Mesenchymal stem cell (in vitro differentiated cells and primary cell): ENCODE measurements around the gene CUEDC2.

Source experiments
- DNase-seq: peaks from one replicate; pipeline ENCODE4 v3.0.0-alpha.2; 2013
- H2AFZ ChIP-seq: one replicate; pipeline ENCODE4 v1.6.1; 2013; ENCODE audit warnings: low read depth, mild to moderate bottlenecking, control low read depth, inconsistent platforms, low read length, moderate library complexity
- H2AK5ac ChIP-seq: 2 replicates; pipeline ENCODE4 v1.6.1; 2013; ENCODE audit warnings: low read length, moderate library complexity, mild to moderate bottlenecking, inconsistent platforms; ENCODE audit not compliant: severe bottlenecking
- H2BK120ac ChIP-seq: one replicate; pipeline ENCODE4 v1.6.1; 2013; ENCODE audit warnings: low read depth, mild to moderate bottlenecking, inconsistent platforms, low read length, moderate library complexity
- H2BK12ac ChIP-seq, 2 experiments: one replicate each; pipeline ENCODE4 v1.6.1; 2013; ENCODE audit warnings: inconsistent platforms in 2 of 2, low read length in 2 of 2, mild to moderate bottlenecking in 2 of 2, moderate library complexity in 2 of 2, control low read depth in 1 of 2
- H2BK15ac ChIP-seq: one replicate; pipeline ENCODE4 v1.6.1; 2013; ENCODE audit warnings: mild to moderate bottlenecking, low read depth, inconsistent platforms; ENCODE audit not compliant: poor library complexity, severe bottlenecking
- H2BK5ac ChIP-seq: 2 replicates; pipeline ENCODE4 v1.6.1; 2013; ENCODE audit warnings: low read depth, mild to moderate bottlenecking, low read length, control low read depth, inconsistent platforms; ENCODE audit not compliant: poor library complexity, severe bottlenecking
- H3K14ac ChIP-seq, 2 experiments: one replicate each; pipeline ENCODE4 v1.6.1; 2013; ENCODE audit warnings: inconsistent platforms in 2 of 2, low read length in 2 of 2, control low read depth in 1 of 2, mild to moderate bottlenecking in 1 of 2, moderate library complexity in 1 of 2
- H3K18ac ChIP-seq, 2 experiments: one replicate each; pipeline ENCODE4 v1.6.1; 2013; ENCODE audit warnings: inconsistent platforms in 2 of 2, low read length in 2 of 2, control low read depth in 1 of 2, low read depth in 1 of 2, mild to moderate bottlenecking in 1 of 2
- H3K23ac ChIP-seq, 2 experiments: one replicate each; pipeline ENCODE4 v1.6.1; 2013; ENCODE audit warnings: inconsistent platforms in 2 of 2, low read length in 2 of 2, mild to moderate bottlenecking in 2 of 2, moderate library complexity in 2 of 2, control low read depth in 1 of 2
- H3K27ac ChIP-seq: 2 replicates; pipeline ENCODE4 v1.5.1; 2013; ENCODE audit warnings: mild to moderate bottlenecking, moderate library complexity, low read length, control low read depth, inconsistent platforms; ENCODE audit not compliant: poor library complexity, severe bottlenecking
- H3K27me3 ChIP-seq, 2 experiments: 2 replicates each; pipeline versions ENCODE4 v1.6.1 to v1.7.0; 2013; ENCODE audit warnings: low read length in 2 of 2, mild to moderate bottlenecking in 2 of 2, moderate library complexity in 2 of 2, control low read depth in 1 of 2, inconsistent platforms in 1 of 2; ENCODE audit not compliant: control insufficient read depth in 1 of 2, insufficient read depth in 1 of 2
- H3K36me3 ChIP-seq, 2 experiments: 2 replicates each; pipeline versions ENCODE4 v1.6.1 to v1.7.0; 2013; ENCODE audit warnings: low read length in 2 of 2, control low read depth in 1 of 2, inconsistent platforms in 1 of 2, low read depth in 1 of 2, mild to moderate bottlenecking in 1 of 2; ENCODE audit not compliant: insufficient read depth in 2 of 2, control insufficient read depth in 1 of 2
- H3K4ac ChIP-seq, 2 experiments: one replicate each; pipeline ENCODE4 v1.6.1; 2013; ENCODE audit warnings: inconsistent platforms in 2 of 2, low read length in 2 of 2, mild to moderate bottlenecking in 2 of 2, moderate library complexity in 2 of 2, control low read depth in 1 of 2, low read depth in 1 of 2
- H3K4me1 ChIP-seq: 2 replicates; pipeline ENCODE4 v1.6.1; 2013; ENCODE audit warnings: low read depth, low read length, control low read depth; ENCODE audit not compliant: control insufficient read depth, insufficient read depth
- H3K4me2 ChIP-seq: 2 replicates; pipeline ENCODE4 v1.6.1; 2013; ENCODE audit warnings: low read length, mild to moderate bottlenecking, inconsistent platforms; ENCODE audit not compliant: poor library complexity, severe bottlenecking
- H3K4me3 ChIP-seq, 2 experiments: 2 replicates each; pipeline versions ENCODE4 v1.5.1 to v1.7.0; 2013; ENCODE audit warnings: low read length in 2 of 2, mild to moderate bottlenecking in 2 of 2, control low read depth in 1 of 2, low read depth in 1 of 2; ENCODE audit not compliant: insufficient read depth in 1 of 2
- H3K79me1 ChIP-seq: replicated peaks from 2 replicates; pipeline ENCODE4 v1.6.1; 2013; ENCODE audit warnings: mild to moderate bottlenecking, control low read depth, low read length, inconsistent platforms; ENCODE audit not compliant: poor library complexity, severe bottlenecking
- H3K9ac ChIP-seq: 2 replicates; pipeline ENCODE4 v1.7.0; 2013; ENCODE audit warnings: mild to moderate bottlenecking, low read length, moderate library complexity
- H3K9me3 ChIP-seq: 2 replicates; pipeline ENCODE4 v1.7.0; 2013; ENCODE audit warnings: mild to moderate bottlenecking, low read length; ENCODE audit not compliant: control insufficient read depth
- H4K8ac ChIP-seq: one replicate; pipeline ENCODE4 v1.6.1; 2013; ENCODE audit warnings: inconsistent platforms, mild to moderate bottlenecking, low read length, moderate library complexity
- H4K91ac ChIP-seq: one replicate; pipeline ENCODE4 v1.6.1; 2013; ENCODE audit warnings: mild to moderate bottlenecking, low read length, inconsistent platforms
- WGBS: methylation state at CpG from one replicate; pipeline ENCODE4 v1.1.7; 2013; ENCODE audit warnings: mixed read lengths; 5-methylcytosine and 5-hydroxymethylcytosine counted together

The CUEDC2 gene

DNA sequence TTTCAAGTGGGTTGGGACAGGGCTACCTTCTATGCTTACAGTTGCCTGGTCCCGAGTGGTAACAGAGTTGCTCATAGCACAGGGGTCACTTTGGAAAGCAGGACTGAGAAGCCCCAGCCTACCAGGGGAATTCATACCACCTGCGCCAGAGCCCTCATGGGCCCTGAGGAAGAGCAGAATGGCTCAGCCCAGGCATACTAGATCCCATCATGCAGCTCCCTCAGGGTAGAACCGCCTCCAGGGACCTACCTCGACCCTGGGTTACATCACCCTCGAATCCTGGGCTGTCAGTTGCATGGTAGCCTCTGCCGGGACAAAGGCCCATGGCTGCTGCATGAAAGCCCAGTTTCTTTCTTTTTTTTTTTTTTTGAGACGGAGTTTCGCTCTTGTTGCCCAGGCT is 2.9 kb downstream of the CUEDC2 start:
- no peak overlapping the region for H2BK120ac ChIP-seq
- H3K23ac ChIP-seq, result no peak overlapping the region
- no peak overlapping the region for H2AFZ ChIP-seq
- H2BK15ac ChIP-seq, result no peak overlapping the region
- no peak overlapping the region for H3K4me2 ChIP-seq
- H3K18ac ChIP-seq, result no peak overlapping the region
- no peak overlapping the region for H3K4ac ChIP-seq
- no peak for DNase-seq
- no peak overlapping the region for H2BK5ac ChIP-seq
- no peak overlapping the region for H3K27ac ChIP-seq
- H2BK12ac ChIP-seq, result no peak overlapping the region
- H3K9me3 ChIP-seq, result no peaks in the 10 kb centered on the region
- H3K79me1 ChIP-seq, result peaks cover 29% of the 10 kb centered on the region
- no peak overlapping the region for H4K8ac ChIP-seq
- H2AK5ac ChIP-seq, result no peak overlapping the region
- peaks cover 10 to 11% of the 10 kb centered on the region in 2 experiments for H3K36me3 ChIP-seq
- H3K27me3 ChIP-seq, result peaks cover 0 to 10% of the 10 kb centered on the region in 2 experiments
- no peak overlapping the region for H3K4me3 ChIP-seq
- H3K9ac ChIP-seq, result no peak overlapping the region
- 91% methylated on average over 7 of the region's 8 CpGs for WGBS
- no peak overlapping the region for H4K91ac ChIP-seq
- H3K4me1 ChIP-seq, result peaks cover 12% of the 10 kb centered on the region
- no peak overlapping the region for H3K14ac ChIP-seq

DNA sequence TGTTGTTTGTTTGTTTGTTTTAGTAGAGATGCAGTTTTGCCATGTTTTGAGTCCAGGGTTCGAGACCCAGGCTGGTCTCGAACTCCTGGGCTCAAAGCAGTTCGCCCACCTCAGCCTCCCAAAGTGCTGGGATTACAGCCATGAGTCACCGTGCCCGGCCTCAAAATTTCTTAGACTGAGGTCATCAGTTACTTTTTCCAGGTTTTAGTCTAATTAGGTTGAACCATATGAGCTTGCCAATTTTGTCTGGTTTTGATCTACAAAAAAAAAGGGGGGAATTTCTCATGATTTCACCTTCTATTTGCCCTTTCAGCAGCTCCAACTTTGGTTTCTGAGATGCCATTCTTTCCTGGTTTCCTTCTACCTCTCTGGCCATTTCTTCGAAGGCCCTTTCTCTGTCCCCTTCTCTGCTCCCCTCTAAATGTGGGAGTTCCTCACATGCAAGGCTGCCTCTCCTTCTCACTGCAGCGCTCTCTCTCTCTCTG is 5.5 kb downstream of the CUEDC2 start:
- no peak overlapping the region for H3K18ac ChIP-seq
- no peak overlapping the region for H4K91ac ChIP-seq
- no peaks in the 10 kb centered on the region for H3K27me3 ChIP-seq
- H3K4ac ChIP-seq, result no peak overlapping the region
- H2BK12ac ChIP-seq, result no peak overlapping the region
- H2AK5ac ChIP-seq, result no peak overlapping the region
- H2BK120ac ChIP-seq, result no peak overlapping the region
- H3K27ac ChIP-seq, result no peak overlapping the region
- peaks cover 20% of the 10 kb centered on the region for H3K4me1 ChIP-seq
- no peak overlapping the region for H4K8ac ChIP-seq
- H3K36me3 ChIP-seq, result peaks cover 26 to 34% of the 10 kb centered on the region in 2 experiments
- WGBS, result 82% methylated on average over 7 of the region's 7 CpGs
- H3K23ac ChIP-seq, result no peak overlapping the region
- H3K79me1 ChIP-seq, result peaks cover 37% of the 10 kb centered on the region
- H2AFZ ChIP-seq, result no peak overlapping the region
- no peak for DNase-seq
- H2BK5ac ChIP-seq, result no peak overlapping the region
- H3K9me3 ChIP-seq, result no peaks in the 10 kb centered on the region
- H3K4me3 ChIP-seq, result no peak overlapping the region
- H3K14ac ChIP-seq, result no peak overlapping the region
- no peak overlapping the region for H3K4me2 ChIP-seq
- H2BK15ac ChIP-seq, result no peak overlapping the region
- H3K9ac ChIP-seq, result no peak overlapping the region

DNA sequence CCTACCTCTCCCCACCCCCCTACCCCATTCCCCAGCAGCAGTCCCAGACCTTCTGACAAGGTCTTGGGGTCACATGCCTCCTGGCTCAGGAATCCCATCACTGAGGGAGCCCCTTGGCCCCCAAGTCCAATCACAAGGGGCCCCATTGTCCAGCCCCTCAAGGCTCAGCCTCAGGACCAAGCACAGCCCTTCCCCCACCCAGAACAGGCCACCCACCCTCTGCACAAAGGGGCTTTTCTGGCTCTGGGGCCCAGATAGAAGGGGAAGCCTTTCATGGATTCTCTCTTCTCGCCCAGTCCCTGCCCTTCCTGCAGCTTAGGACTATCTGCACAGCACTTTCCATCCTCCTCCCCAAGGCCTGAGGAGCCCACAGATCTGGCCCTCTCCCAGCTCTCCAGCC is 6.9 kb downstream of the CUEDC2 start:
- H3K9ac ChIP-seq, result no peak overlapping the region

DNA sequence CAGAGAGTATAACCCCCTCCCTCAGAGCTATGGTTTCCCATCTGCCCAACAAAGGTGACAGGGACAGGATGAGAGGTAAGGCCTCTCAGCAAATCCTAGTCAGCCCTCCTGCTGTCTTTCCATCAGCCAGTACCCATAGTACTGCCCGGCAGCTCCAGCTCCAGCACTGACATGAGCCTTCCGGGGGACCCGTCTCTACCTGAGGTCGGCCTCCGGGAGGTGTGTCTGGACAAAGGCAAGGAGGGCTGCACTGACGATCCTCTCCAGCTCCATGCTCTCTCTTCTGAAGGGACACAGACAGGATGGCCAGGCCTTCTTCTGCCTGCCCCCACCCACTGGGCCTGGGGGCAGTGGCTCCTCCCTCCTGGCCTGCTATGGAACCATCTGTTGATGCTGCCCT is 7.5 kb downstream of the CUEDC2 start:
- Histone ChIP-seq H3K4me2 (no peak overlapping the region), H3K4me3 (no peak overlapping the region), H3K18ac (no peak overlapping the region), H3K9me3 (no peaks in the 10 kb centered on the region), H2BK120ac (no peak overlapping the region), H3K23ac (no peak overlapping the region), H4K8ac (no peak overlapping the region), H3K4ac (no peak overlapping the region), H4K91ac (no peak overlapping the region), H3K79me1 (peaks cover 33% of the 10 kb centered on the region), H2BK15ac (no peak overlapping the region), H2AK5ac (no peak overlapping the region), H3K36me3 (peaks cover 22 to 35% of the 10 kb centered on the region in 2 experiments), H3K27ac (no peak overlapping the region), H3K27me3 (no peaks in the 10 kb centered on the region), H3K4me1 (peaks cover 21% of the 10 kb centered on the region), H2BK5ac (no peak overlapping the region), H3K9ac (no peak overlapping the region), H2AFZ (no peak overlapping the region), H3K14ac (no peak overlapping the region), H2BK12ac (no peak overlapping the region)
- DNase-seq, result no peak
- WGBS, result 92% methylated on average over 6 of the region's 6 CpGs

More for the DNA sequence above, 6.9 kb downstream of the CUEDC2 start:
- H3K27ac ChIP-seq, result no peak overlapping the region
- H2BK12ac ChIP-seq, result no peak overlapping the region
- no peak overlapping the region for H3K4ac ChIP-seq
- peaks cover 22 to 35% of the 10 kb centered on the region in 2 experiments for H3K36me3 ChIP-seq
- H4K91ac ChIP-seq, result no peak overlapping the region
- no peak overlapping the region for H3K4me2 ChIP-seq
- no peak overlapping the region for H3K4me3 ChIP-seq
- no peak overlapping the region for H2AK5ac ChIP-seq
- no peak for DNase-seq
- H3K79me1 ChIP-seq, result peaks cover 36% of the 10 kb centered on the region
- H3K9me3 ChIP-seq, result no peaks in the 10 kb centered on the region
- no peak overlapping the region for H2AFZ ChIP-seq
- no peaks in the 10 kb centered on the region for H3K27me3 ChIP-seq
- H2BK120ac ChIP-seq, result no peak overlapping the region
- 100% methylated on average over 1 of the region's 1 CpG for WGBS
- peaks cover 16% of the 10 kb centered on the region for H3K4me1 ChIP-seq
- H3K23ac ChIP-seq, result no peak overlapping the region
- no peak overlapping the region for H2BK15ac ChIP-seq
- H4K8ac ChIP-seq, result no peak overlapping the region
- no peak overlapping the region for H3K14ac ChIP-seq
- no peak overlapping the region for H2BK5ac ChIP-seq
- no peak overlapping the region for H3K18ac ChIP-seq
